ENCODE measurements around the gene SKIC8.

GRCh38 chr15:78266806-78267205 lies 32.6 kb downstream of the SKIC8 start:
- TF ChIP-seq CTCF (IDR thresholded peaks at IDR 0.05) = no peak
- TF ChIP-seq POLR2A (IDR thresholded peaks at IDR 0.05) = no peak
